GM18868 (cell line): ENCODE data around the gene LAPTM5.

Experiments used
- ATAC-seq: cut with Tn5 transposase; IDR thresholded peaks from one replicate; pipeline ENCODE4 v1.9.1; 2021; ENCODE audit warnings: mild to moderate bottlenecking, moderate library complexity; ENCODE audit not compliant: unreplicated experiment

LAPTM5 gene

DNA sequence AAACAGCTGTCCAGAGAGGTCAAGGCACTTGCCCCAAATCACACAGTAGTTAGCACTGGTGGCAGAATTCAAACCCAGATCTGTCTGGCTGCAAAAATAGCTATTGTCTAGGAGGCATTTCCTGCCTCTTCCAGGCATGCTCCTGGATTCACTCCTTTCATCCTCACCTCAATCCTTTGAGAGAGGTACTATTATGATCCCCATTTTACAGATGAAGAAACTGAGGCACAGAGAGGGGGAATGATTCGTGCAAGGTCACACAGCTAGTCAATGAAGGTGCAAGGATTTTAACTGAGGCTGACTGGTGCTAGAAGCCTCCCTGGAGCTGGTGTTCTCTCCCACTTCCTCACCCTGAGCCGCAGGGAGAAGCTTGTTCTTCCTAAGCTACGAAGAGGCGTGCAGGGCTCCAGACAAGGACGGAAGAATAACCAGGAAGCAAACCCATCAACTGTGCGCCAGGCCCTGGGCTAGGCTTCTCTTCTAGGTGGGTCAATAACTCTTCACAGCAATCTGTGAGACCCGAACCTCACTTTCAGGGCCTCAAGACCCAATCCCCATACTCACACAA, 631 bp upstream of the LAPTM5 start:
- ATAC-seq: no peak

DNA sequence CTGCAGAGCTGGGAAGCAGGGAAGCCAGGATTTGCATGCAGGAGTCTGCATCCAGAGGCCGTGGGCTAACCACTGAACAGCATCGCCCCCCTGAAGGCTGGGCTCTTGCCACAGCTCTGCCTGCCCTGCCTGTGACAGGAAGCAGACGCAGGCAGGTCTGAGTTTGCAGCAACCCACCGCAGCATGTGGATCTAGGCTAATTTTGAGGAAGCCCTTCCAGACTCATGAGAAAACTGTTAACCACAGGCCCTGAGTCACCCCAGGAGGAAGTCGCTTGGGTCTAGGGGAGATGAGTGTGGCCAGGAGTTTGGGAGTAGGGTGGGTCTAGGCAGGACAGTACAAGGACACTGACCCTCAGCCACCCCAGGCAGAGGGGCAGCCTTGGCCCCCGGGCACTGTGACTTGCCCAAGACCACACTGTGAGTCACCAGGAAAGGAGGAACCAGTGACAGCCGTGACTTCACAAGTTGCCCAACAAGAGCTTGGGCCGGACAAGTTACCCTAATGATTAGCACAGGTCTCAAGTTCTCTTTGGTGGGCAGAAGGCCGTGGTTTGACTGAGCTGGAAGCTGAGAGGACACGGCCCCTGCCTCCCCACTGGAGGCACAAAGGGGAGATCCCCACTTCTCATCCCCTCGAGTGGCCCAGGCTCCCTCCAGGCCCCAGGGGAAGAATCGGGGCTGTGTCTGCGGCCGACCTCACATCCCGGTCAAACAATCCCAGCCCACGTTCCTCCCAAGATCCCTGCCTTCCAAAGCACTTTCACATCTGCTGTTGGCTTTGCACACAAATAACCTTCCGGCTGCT, 826 bp downstream of the LAPTM5 start:
- no peak for ATAC-seq

DNA sequence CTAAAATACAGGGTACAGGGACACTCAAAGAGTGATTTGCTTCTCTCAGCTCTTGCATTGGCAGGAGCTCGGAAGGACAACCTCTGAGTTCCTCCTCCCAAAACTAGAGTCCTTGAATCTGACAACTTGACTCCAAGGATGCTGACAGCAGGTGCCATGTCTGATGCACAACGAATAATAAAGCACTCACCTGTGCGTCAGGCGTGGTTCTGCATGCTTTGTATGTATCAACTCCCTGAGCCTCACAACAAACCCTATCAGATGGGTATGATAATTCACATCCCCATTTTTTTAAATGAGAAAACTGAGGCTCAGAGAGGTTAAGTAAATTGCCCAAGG, 1.4 kb downstream of the LAPTM5 start:
- no peak for ATAC-seq

DNA sequence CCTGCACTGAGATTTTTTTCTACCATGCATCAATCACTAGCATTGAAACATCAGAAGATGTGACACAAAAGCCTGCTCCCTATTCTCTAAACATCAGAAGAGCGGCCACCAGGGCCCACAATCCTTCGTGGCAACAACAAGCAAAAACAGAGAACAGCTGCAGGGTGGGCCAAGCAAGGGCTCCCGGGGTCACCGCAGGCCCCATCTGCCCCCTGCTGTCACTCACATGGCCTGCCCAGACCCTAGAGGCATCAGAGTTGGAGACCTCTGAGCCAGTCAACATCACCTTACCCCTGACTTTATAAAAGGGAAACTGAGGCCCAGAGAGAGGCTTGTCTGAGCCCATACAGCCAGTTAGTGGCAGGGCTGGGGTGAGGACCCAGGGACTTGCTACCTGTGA, 1.8 kb downstream of the LAPTM5 start:
- no peak for ATAC-seq

DNA sequence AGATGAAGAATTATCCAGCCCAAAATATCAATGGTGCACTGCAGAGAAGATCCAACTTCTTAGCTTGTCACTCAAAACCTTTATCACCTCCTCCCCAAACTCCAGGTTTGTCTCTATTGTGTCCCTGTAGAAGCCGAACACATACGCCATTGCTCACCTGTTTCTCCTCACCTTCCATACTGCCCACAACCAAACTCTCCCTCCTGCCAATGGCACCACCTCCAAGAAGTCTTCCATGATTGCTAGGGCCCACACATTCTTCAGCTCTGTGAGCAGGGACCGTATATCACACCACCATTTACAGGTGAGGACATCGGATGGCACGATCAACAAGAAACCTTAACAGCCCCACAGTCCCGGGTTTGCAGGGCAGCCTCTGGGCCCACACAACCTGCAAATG, 2.2 kb downstream of the LAPTM5 start:
- no peak for ATAC-seq

DNA sequence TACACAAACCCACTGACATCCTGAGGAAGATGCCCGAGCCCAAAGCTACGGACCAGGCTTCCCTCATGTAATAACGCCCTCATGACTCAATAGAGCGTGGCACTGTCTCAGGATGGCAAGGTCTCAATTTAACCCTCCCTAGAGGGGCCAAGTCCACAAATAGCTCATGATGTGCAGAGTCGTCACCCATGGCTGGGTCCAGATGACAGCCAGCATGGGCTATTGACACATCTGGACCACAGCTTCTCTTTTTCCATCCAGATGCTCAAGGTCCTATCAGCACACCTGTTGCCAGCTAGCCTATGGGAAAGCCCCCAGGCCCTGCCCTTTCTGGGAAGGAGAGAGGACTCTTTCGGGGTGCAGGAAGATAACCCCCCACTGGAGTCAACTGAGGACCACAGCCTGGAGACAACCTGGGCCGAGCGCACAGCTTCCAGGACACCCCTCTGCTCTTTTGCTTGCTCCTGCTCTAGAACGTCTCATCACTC, 2.8 kb downstream of the LAPTM5 start:
- peak; percentile 58 for ATAC-seq

DNA sequence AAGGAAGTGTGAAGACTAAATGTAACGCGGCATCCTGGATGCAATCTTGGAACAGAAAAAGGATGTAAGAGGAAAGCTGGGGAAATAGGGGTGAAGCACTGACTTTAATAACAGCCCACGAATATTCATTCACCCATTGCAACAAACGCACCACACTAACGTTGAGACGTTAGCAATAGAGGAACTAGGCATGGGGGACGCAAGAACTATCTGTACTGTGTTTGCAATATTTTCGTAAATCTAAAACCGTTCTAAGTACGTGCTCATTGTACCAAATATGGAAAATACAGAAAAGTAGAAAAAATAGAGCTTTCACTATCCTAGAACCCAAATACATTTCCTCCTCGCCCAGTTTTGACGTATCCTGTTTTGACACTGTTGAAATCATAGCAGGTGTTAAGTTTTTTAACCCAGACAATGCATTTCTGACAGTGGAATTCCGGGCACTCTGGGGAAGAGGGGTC, 3.9 kb downstream of the LAPTM5 start:
- no peak for ATAC-seq

DNA sequence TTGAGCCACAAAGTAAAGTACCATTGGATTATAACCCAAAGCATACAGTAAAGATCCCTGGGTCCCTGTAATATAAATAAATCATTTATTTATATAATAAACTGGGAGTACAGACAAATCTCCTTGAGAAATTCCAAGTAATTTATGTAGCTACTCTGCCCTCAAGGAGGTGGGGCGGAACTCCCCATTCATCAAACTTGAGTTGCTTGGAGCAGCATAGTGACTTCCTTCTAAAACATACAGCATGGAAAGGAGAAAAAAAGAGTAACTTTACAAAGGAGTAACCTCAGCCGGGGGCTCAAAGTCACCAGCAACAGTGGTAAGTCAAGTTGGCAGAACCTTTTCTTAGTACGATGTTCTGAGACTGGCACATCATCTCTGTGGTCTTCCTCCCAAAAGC, 4.5 kb downstream of the LAPTM5 start:
- ATAC-seq: no peak

DNA sequence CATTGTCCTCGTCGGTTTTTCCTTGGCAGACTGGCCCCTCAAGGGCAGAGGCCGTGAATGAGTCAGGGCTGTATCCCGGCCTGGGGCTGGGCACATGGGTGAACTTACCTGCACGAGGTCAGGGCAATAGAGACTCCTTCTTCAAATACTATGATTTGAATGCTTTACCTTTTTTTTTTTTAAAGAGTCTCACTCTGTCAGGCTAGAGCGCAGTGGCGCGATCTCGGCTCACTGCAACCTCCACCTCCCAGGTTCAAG, 5.0 kb downstream of the LAPTM5 start:
- no peak for ATAC-seq

DNA sequence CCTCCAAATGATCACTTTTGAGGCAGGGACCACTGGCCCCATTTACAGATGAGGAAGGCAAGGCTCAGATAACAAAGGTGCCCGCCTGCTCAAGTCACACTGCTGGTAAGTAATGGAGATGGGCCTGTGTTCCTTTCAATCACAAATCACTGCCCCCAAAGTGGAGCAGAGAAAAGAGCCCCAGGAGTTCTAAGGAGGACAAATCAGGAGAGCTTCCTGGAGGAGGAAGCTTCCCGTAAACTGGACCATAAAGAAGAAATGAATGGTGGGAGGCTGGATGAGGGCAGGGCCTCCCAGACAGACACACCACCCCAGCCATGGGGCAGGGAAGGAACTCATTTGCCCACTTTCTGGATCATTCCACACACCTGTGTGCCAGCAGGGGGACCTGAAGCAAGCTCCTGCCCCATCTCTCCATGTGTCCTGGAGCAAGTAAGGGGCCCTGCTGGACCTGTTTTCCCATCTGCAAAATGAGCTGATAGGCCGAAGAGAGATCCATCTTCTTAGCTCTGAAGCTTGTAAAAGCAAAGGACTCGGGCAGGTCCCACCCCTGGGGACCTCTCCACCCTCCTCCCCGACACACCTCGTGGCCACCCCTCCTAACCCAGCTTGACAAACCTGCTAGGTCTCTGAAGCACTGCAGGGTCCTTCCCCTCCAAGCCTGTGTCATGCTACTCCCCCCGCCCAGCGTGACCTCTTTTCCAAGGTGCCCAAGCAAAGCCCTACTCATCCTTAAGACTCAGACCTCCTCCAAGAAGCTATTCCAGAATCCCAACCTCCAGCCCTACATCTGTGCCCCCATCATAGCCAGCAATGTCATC, 5.5 kb downstream of the LAPTM5 start:
- no peak for ATAC-seq

DNA sequence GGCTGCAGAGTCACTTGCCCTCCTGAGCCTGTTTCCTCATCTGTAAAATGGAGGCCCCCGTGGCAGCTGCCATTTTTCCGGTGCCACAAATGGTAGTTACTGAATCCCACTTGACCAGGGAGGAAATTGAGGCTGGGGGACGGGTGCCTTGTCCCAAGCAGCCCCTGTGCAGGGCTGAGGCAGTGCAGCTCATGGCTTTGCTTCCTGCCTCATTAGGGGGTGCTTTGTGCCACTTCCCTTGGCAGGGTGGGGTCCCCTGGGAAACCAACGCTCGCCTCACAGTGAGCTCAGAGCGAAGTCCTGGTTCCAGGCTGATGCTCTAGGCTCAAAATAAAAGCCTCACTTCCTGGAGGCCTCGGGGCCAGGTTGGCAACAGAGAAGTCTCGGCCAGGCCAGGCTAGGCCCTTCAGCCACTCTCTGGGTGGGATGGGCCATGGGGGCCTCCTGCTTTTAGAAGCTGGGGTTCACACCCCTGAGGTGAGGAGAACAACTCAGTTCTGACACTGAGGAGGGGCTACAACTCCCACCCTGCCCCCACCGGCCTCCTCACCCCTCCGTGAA, 6.8 kb downstream of the LAPTM5 start:
- ATAC-seq: no peak

DNA sequence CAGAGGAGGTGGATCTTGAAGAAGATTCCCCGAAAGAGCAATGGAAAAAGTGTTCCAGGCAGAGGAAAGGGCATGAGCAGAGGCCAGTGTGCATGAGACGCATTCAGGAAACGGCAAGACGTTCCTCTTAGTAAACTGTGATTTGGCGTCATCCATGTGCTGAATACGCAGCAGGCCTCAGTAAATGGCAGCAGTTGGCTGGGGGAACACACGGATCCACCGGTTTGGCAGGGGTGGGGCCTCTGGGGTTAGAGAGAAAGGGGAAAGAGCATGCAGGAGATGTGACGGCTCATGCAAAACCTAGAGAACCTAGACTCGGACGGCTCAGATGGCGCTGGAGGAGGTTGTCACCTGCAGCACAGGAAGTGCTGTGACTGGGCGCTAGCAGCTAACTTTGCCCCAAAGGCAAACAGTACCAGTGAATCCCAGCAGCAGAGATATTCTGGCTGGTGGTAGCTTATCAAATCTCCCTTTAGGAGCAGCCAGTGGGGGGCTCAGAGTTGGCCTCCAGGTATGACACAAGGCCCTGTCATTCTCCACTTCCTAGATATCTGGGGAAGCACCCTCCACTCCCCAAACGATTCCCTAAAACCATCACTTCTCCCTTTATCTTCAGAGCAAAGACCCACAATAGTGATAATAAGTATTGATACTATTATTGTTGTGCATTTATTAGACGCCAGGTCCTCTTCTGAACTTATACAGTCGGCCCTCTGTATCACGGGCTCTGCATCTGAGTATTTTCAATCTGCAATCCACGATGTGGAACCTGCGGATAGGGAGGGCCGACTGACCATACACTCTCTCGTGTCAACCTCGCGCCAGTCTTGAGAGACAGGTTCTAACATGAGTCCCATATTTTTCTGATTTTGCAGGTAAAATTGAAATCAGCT, 7.6 kb downstream of the LAPTM5 start:
- no peak for ATAC-seq

DNA sequence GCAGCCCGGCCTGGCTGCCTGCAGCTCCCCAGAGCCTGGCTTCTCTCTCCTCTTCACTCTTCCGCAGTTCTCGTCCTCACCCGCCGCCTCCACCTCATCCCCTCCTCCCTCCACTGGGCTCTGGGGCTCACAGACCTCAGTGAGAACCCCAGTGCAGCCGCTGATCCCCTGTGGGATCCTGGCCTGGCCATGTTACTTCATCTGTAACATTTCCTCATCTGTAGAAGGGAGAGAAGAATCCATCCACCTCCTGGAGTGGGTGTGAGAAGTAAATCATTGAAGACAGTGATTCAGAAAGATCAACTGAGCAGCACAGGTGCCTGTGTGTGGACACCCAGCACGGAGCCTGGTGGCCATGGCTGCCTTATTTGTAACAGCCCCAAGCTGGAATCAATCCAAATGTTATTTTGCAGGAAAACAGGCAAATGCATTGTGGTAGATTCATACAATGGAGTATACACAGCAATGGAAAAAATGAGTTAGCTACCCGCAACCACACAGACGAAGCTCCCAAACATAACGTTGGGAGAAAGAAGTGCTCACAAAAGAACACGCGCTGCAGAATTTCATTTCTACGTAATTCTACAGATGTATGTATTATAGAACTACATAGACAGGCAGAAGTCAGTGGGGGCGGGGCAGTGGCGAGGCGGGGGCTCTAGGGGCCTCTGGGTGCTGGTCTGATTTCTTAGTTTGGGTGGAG, 8.7 kb downstream of the LAPTM5 start:
- ATAC-seq: no peak

DNA sequence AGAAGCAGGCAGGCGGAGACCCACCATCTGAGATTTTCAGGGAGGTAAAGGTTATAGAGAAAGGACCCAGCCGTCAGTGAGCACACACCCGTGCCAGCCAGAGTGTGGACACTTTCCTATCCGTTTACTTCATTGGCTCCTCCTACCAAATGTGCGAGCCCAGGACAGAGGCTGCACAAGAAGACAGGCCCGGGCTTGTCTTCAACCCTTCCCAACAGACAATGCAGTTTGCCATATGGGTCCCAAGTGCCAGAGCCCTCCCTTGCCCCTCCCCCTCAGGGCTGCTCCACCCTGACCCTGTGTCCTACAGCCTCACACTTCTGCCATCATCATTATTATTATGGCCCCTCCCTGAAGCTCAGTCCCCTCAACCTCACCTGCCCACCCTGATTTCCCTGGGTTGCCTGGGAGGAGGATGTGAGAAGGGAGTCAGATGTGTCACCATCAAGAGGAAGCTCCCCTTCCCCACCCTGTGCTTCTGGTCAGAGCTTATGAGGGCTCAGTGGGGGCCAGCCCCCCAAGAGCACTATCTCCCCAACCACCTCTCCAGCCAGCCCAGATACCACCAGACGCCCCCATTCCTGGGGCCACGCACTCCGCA, 9.4 kb downstream of the LAPTM5 start:
- ATAC-seq: no peak

DNA sequence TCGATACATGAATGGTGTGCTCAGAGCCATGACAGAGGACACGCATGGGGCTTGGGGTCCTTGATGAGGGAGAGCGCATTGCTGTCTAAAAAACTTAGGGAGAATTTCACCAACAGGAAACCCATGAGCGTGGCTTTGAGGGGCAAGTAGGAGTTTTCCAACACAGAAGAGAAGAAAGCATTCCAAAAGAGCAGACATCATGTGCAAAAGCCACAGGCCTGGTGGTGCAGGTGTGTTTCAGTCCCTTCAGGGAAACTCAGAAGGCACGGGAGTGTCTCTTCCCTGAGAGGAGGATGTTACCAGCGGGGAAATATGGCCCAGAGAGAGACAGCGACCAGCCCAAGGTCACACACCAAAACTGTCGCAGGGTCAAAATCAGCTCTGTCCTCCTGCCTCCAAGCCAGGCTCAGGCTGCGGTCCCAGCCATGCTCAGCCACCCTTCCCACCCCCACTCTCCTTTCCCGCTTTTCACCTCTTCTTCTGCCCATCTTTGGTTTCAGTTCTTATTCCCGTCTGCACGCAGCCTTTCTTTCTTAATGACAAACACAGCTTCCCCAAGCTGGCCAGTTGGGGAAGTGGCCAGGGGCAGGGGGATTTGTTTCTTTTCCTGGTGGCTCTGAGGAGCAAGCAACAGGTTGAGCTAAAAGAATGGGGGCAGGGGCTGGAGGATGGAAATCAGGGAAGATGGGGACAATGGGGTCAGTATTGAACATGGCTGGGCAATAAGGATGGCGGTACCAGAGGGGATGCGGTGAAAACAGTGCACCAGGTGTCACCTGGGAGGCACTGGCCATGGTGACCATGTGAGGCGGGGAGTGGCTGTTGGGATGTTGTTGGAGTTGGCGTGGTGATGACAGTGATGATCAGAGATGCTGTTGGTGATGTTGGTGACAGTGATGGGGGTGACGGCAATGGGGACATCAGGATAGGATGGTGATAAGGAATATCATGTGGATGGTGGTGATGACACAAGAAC, 10.3 kb downstream of the LAPTM5 start:
- no peak for ATAC-seq

DNA sequence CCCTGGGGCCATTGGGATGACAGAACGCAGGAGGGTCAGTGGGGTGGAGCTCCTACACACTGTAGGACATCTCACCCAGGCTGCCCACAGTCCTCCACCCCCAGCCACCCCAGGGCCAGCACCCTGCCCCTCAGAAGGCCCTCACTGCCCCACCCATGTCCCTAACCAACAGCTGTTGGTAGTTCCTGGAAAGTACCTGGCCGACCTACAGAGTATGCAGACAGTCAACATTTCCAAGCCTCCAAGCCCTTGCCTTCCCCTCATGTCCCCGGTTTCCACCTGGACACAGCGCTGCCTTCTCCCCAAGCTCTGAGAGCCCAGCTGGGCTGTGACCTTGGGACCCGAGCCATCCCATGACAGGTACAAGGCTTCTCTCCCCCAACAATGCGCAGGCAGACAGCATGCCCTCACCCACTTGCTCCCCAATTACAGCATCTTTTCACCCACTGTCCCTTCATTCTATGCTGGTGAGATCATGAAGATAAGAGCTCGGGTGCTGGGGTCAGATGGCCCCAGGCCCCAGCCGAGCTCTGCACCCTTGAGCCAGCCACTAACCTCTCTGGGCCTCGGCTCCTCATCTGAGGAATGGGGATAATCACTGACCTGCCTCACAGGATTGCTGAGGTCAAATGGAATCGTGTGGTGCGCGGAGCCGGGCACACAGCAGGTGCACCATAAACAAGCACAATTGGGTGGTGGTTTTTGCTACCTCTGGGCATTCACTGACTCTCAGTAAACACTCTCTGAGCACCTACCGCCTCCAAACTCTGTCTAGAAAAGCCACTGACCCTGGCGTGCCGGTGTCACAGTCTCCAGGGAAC, 11.2 kb downstream of the LAPTM5 start:
- ATAC-seq: no peak

DNA sequence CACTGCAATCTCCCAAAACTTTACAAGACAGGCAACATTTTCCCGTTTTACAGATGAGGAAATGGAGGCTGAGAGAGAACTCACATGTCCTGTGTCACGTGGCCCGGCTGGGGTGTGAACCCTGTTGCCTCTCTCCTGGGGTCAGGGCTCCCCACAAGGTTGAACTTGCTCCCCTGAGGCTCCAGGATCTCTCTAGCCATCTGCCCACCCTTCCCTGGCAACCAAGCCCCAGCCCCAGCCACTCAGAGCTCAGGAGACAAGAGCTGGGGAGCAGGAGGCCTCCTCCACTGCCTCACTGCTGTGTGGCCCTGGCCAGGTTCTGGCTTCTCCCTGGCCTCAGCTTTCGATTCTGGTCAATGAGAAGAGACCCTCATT, 11.8 kb downstream of the LAPTM5 start:
- no peak for ATAC-seq
